Endothelial cell of umbilical vein (primary cell): ENCODE results near the gene INPP5A. TPM values are rescaled to one million over a fixed set of nuclear protein-coding genes. Genes with fewer than 3 reads are reported as not detected.
"Not testable (repeated sequence)": the region's sequence is repeated elsewhere in the genome, so short reads cannot be mapped to it uniquely, and the experiment has no call there.

Source experiments
- BruUV-seq: library from RNA; stranded (reverse); fragments of 400-500 nt; replicated peaks from 2 replicates; lab custom pipeline; 2021; lab: Mats Ljungman, UMichigan
- CTCF ChIA-PET: fragments of 300-600, 350-600 bp; sonication (Branson Sonifier 250); formaldehyde crosslinking; loops from one replicate; lab custom pipeline; 2021; ENCODE audit warnings: antibody characterized with exemption, inconsistent platforms; lab: Charles Lee
- POLR2A ChIA-PET: fragments of 300-600, 350-600 bp; sonication (Branson Sonifier 250); formaldehyde crosslinking; loops from one replicate; lab custom pipeline; 2021; ENCODE audit warnings: antibody characterized with exemption, inconsistent platforms; lab: Charles Lee
- DNase-seq: peaks from one replicate; pipeline ENCODE4 v3.0.0-alpha.2; 2011; ENCODE audit warnings: low read depth, low spot score
- FAIRE-seq: peaks from 2 replicates; lab custom pipeline; 2011; peaks lifted over from hg19 to GRCh38; lab: Jason Lieb, UNC
- H2AFZ ChIP-seq: 2 replicates; pipeline ENCODE4 v1.6.0; 2012; ENCODE audit warnings: low read depth, low read length, control low read depth, inconsistent platforms
- H3K27ac ChIP-seq: 2 replicates; pipeline ENCODE4 v1.5.1; 2011; ENCODE audit warnings: low read depth, mild to moderate bottlenecking, control low read depth, low read length, moderate library complexity; ENCODE audit not compliant: insufficient read depth
- H3K27me3 ChIP-seq, 2 experiments: 2 replicates each; pipeline versions ENCODE4 v1.6.0 to v1.6.1; 2011; ENCODE audit warnings: low read length in 2 of 2, mixed read lengths in 1 of 2; ENCODE audit not compliant: control insufficient read depth in 2 of 2, insufficient read depth in 2 of 2
- H3K36me3 ChIP-seq, 2 experiments: 2 replicates in 1 of 2; 3 replicates in 1 of 2; pipeline ENCODE4 v1.5.1; 2011; ENCODE audit warnings: low read length in 2 of 2, mild to moderate bottlenecking in 1 of 2, moderate library complexity in 1 of 2; ENCODE audit not compliant: control insufficient read depth in 2 of 2, insufficient read depth in 2 of 2; ENCODE audit errors: extremely low read depth in 1 of 2
- H3K4me1 ChIP-seq: 3 replicates; pipeline ENCODE4 v1.5.1; 2011; ENCODE audit warnings: mild to moderate bottlenecking, low read length; ENCODE audit not compliant: control insufficient read depth, insufficient read depth; ENCODE audit errors: extremely low read depth
- H3K4me2 ChIP-seq: 2 replicates; pipeline ENCODE4 v1.6.1; 2011; ENCODE audit warnings: low read length, control low read depth, mixed read lengths; ENCODE audit not compliant: insufficient read depth
- H3K4me3 ChIP-seq, 3 experiments: fragments of 200-600 bp in 1 of 3; sonication (generic), shearing (Covaris generic) in 1 of 3; replicated peaks in 1 of 3; 2 replicates each; pipeline ENCODE4 v1.5.1; 2011 to 2016; ENCODE audit warnings: control low read depth in 3 of 3, low read length in 3 of 3, mild to moderate bottlenecking in 2 of 3, inconsistent platforms in 1 of 3, low read depth in 1 of 3, moderate library complexity in 1 of 3; ENCODE audit not compliant: insufficient read depth in 1 of 3
- H3K79me2 ChIP-seq: 2 replicates; pipeline ENCODE4 v1.6.0; 2012; ENCODE audit warnings: low read length, inconsistent platforms; ENCODE audit not compliant: control insufficient read depth, insufficient read depth
- H3K9ac ChIP-seq: replicated peaks from 2 replicates; pipeline ENCODE3; 2011; ENCODE audit warnings: low read length, control low read depth; ENCODE audit not compliant: insufficient read depth; ENCODE audit errors: extremely low read depth
- H3K9me1 ChIP-seq: replicated peaks from 3 replicates; pipeline ENCODE4 v1.6.0; 2011; ENCODE audit warnings: mild to moderate bottlenecking, low read length; ENCODE audit not compliant: control insufficient read depth, insufficient read depth; ENCODE audit errors: extremely low read depth
- H3K9me3 ChIP-seq: replicated peaks from 2 replicates; pipeline ENCODE4 v1.5.1; 2012; ENCODE audit warnings: low read length, inconsistent platforms; ENCODE audit not compliant: control insufficient read depth, insufficient read depth
- H4K20me1 ChIP-seq: replicated peaks from 2 replicates; pipeline ENCODE3; 2011; ENCODE audit warnings: mild to moderate bottlenecking, low read length; ENCODE audit not compliant: control insufficient read depth, insufficient read depth; ENCODE audit errors: extremely low read depth
- EZH2 ChIP-seq: IDR thresholded peaks from 2 replicates; pipeline ENCODE4 v1.6.1; 2012; ENCODE audit warnings: borderline replicate concordance, low read depth, mild to moderate bottlenecking, moderate library complexity, low read length, inconsistent platforms; ENCODE audit not compliant: severe bottlenecking
- dilution Hi-C: fragments of 300-500 bp; cut with MboI; formaldehyde crosslinking; loops from one replicate; pipeline ENCODE4 v1.15.0; 2019; ENCODE audit warnings: low sequenced_read_pairs; ENCODE audit not compliant: extremely low pct_ligation_motif_present
- intact Hi-C: fragments of 100-400 bp; cut with micrococcal nuclease; formaldehyde crosslinking; loops from one replicate; pipeline ENCODE4 v1.10.0; 2022
- polyA plus RNA-seq, 4 experiments: library from polyadenylated mRNA; depleted of rRNA in 3 of 4; stranded (reverse) in 3 of 4; unstranded in 1 of 4; fragments of >200 nt; gene quantifications; 2 replicates each; pipeline versions ENCODE4 v1.2.1 to v1.2.3, GENCODE V29; 2011 to 2012; ENCODE audit warnings: missing spikeins in 1 of 4
- total RNA-seq: library from RNA; stranded (reverse); gene quantifications from 2 replicates; pipeline ENCODE4 v1.2.3, GENCODE V29; 2021
- TF ChIP-seq, protein P1 (sequence below), 2 donors: IDR thresholded peaks; 1 replicate in 1 of 2; 2 replicates in 1 of 2; pipeline ENCODE4 v1.5.1; 2011; ENCODE audit warnings: low read length in 2 of 2, mild to moderate bottlenecking in 2 of 2, moderate library complexity in 2 of 2, control low read depth in 1 of 2, inconsistent platforms in 1 of 2, low read depth in 1 of 2; ENCODE audit not compliant: insufficient read depth in 1 of 2; ENCODE audit errors: extremely low read depth in 1 of 2

The INPP5A gene
- total and polyA plus RNA-seq, 2 donors (not counting 3 experiments of a cell fraction or from before 2014, with no cell fraction given), result 22.9 to 33.2 TPM

DNA sequence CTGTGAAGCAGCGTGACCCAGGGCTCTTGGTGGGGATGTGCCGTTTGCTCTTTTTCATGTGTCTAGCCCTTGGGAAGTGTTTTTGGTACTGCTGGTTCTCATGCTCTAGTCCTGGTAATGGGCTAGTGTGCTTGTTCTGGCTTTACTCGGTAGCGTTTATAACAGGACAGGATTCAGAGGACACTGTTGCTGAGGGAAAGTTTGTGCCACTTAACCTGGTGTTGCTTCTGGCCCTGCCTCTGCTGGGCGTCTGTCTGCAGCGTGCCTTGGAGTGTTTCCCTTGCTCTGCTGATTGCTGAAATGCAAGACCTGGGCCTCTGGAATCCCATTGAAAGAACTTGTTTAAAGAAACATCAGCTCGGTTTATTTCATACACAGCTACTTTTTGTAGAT lies 35.0 kb downstream of the INPP5A start:
- Histone ChIP-seq H3K4me2 (no peak overlapping the region), H3K9me3 (no peaks in the 10 kb centered on the region)

DNA sequence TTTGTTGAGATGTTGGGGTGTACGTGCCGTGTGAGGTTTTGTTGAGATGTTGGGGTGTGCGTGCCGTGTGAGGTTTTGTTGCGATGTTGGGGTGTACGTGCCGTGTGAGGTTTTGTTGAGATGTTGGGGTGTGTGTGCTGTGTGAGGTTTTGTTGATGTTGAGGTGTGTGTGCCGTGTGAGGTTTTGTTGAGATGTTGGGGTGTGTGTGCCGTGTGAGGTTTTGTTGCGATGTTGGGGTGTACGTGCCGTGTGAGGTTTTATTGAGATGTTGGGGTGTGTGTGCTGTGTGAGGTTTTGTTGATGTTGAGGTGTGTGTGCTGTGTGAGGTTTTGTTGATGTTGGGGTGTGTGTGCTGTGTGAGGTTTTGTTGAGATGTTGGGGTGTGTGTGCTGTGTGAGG lies 35.4 kb downstream of the INPP5A start:
- H3K9ac ChIP-seq, H3K9me3 ChIP-seq, FAIRE-seq, CTCF ChIA-PET, H3K4me2 ChIP-seq, POLR2A ChIA-PET, H3K27ac ChIP-seq, H2AFZ ChIP-seq, dilution Hi-C loops, H3K9me1 ChIP-seq, H3K4me3 ChIP-seq, H3K36me3 ChIP-seq, H3K79me2 ChIP-seq, H3K27me3 ChIP-seq, BruUV-seq, DNase-seq, H4K20me1 ChIP-seq: not testable (repeated sequence)
- intact Hi-C loops, result loop anchor here (1.0 to 5.0 kb wide), 7 partner anchors 10 to 64 kb away; partner anchors contain the start of gene INPP5A
- peaks cover 27% of the 10 kb centered on the region for H3K4me1 ChIP-seq

More for the DNA sequence above, 35.0 kb downstream of the INPP5A start:
- H2AFZ ChIP-seq, result no peak overlapping the region
- BruUV-seq, result no TSS peak
- H3K9ac ChIP-seq, result no peak overlapping the region
- H3K4me1 ChIP-seq, result peaks cover 27% of the 10 kb centered on the region
- H3K36me3 ChIP-seq, result no peaks in the 10 kb centered on the region
- no peaks in the 10 kb centered on the region for H3K9me1 ChIP-seq
- TF ChIP-seq, protein P1, sequence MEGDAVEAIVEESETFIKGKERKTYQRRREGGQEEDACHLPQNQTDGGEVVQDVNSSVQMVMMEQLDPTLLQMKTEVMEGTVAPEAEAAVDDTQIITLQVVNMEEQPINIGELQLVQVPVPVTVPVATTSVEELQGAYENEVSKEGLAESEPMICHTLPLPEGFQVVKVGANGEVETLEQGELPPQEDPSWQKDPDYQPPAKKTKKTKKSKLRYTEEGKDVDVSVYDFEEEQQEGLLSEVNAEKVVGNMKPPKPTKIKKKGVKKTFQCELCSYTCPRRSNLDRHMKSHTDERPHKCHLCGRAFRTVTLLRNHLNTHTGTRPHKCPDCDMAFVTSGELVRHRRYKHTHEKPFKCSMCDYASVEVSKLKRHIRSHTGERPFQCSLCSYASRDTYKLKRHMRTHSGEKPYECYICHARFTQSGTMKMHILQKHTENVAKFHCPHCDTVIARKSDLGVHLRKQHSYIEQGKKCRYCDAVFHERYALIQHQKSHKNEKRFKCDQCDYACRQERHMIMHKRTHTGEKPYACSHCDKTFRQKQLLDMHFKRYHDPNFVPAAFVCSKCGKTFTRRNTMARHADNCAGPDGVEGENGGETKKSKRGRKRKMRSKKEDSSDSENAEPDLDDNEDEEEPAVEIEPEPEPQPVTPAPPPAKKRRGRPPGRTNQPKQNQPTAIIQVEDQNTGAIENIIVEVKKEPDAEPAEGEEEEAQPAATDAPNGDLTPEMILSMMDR (IDR thresholded peaks at IDR 0.05; ENCODE audit: extremely low read depth in 1 of 2, insufficient read depth in 1 of 2, low read depth in 1 of 2, low read length in 2 of 2), result peak in 1 of 2 donors; percentile 1
- no peak for TF ChIP-seq EZH2
- DNase-seq, result no peak
- H3K27me3 ChIP-seq, result no peaks in the 10 kb centered on the region
- intact Hi-C loops (loop anchor here (1.0 to 5.0 kb wide), 7 partner anchors 11 to 64 kb away; partner anchors contain the start of gene INPP5A), dilution Hi-C loops (no loop called here)
- no peak overlapping the region for H3K27ac ChIP-seq
- FAIRE-seq, result peak; percentile 37
- H3K4me3 ChIP-seq, result no peak overlapping the region
- ChIA-PET CTCF (interaction anchor here (0.9 to 1.9 kb wide), 3 partner anchors 16 to 112 kb away, joined by 4 to 7 read pairs (median 5); no protein-coding TSS in a partner anchor), POLR2A (no interaction called here)
- H3K79me2 ChIP-seq, result no peaks in the 10 kb centered on the region
- H4K20me1 ChIP-seq, result peaks cover 2% of the 10 kb centered on the region
